Activated T-helper 1 cell treated with anti-CD3 and anti-CD28 coated beads, Interleukin-12 subunit alpha, Interleukin-12 subunit beta, Interleukin-2, Interleukin-4 antibody, amounts not matched to agents 30 ng/mL and 10 ng/mL and 1 ng/mL, durations not matched to agents 14 hours and 24 hours and 36 hours (primary cell): ENCODE results near the gene TMEM214. TPM values are rescaled to one million over a fixed set of nuclear protein-coding genes. Genes with fewer than 3 reads are reported as not detected.

Experiments
- DNase-seq: peaks from one replicate; pipeline ENCODE4 v3.0.0; 2021; ENCODE audit warnings: low spot score
- H3K27ac Mint-ChIP-seq: one replicate; pipeline ENCODE4 v1.8.0; 2021; ENCODE audit warnings: mild to moderate bottlenecking, mixed read lengths
- H3K27me3 Mint-ChIP-seq: one replicate; pipeline ENCODE4 v1.8.0; 2022; ENCODE audit warnings: mild to moderate bottlenecking, moderate library complexity, mixed read lengths; ENCODE audit not compliant: insufficient read depth
- H3K36me3 Mint-ChIP-seq: one replicate; pipeline ENCODE4 v1.8.0; 2021; ENCODE audit warnings: low read depth, mixed read lengths
- H3K4me1 Mint-ChIP-seq: one replicate; pipeline ENCODE4 v1.8.0; 2021; ENCODE audit warnings: low read depth, mixed read lengths
- H3K4me3 Mint-ChIP-seq: one replicate; pipeline ENCODE4 v1.8.0; 2021; ENCODE audit warnings: mild to moderate bottlenecking, moderate library complexity, mixed read lengths
- H3K9me3 Mint-ChIP-seq: one replicate; pipeline ENCODE4 v1.8.0; 2021; ENCODE audit warnings: mixed read lengths
- intact Hi-C: fragments of 100-400 bp; cut with micrococcal nuclease; formaldehyde crosslinking; loops from one replicate; pipeline ENCODE4 v1.15.1; 2024
- total RNA-seq: library from RNA; stranded (reverse); gene quantifications from 2 replicates; pipeline ENCODE4 v1.2.3, GENCODE V29; 2022

TMEM214 gene
- total RNA-seq: 97.5 and 98.1 TPM in 2 replicates

GRCh38 chr2:27032495-27033252 lies at the start of gene TMEM214:
Gene TMEM214 (plus strand): TSS chr2:27032965. CDS start chr2:27033016, 51 bp downstream.
- H3K27me3 Mint-ChIP-seq: no peaks in the 10 kb centered on the region
- intact Hi-C loops: loop anchor here (1.0 to 5.0 kb wide), 11 partner anchors 18 to 685 kb away; partner anchors contain the start of genes ADGRF3, CAD, CENPA and DPYSL5
- H3K27ac Mint-ChIP-seq: peak within 1 kb of the TSS; percentile 90
- H3K4me3 Mint-ChIP-seq: peak within 1 kb of the TSS; percentile 96
- no peaks in the 10 kb centered on the region for H3K9me3 Mint-ChIP-seq
- peaks cover 46% of the 10 kb centered on the region for H3K4me1 Mint-ChIP-seq
- peaks cover 50% of the 10 kb centered on the region for H3K36me3 Mint-ChIP-seq
- peak; percentile 83 for DNase-seq

GRCh38 chr2:26983746-26984145 lies 49.0 kb upstream of the TMEM214 start:
- intact Hi-C loops: no loop called here
- H3K4me3 Mint-ChIP-seq: no peak overlapping the region
- no peak overlapping the region for H3K27ac Mint-ChIP-seq
- no peak for DNase-seq
- H3K27me3 Mint-ChIP-seq: peaks cover 10% of the 10 kb centered on the region
- H3K36me3 Mint-ChIP-seq: no peaks in the 10 kb centered on the region
- H3K9me3 Mint-ChIP-seq: no peaks in the 10 kb centered on the region
- no peaks in the 10 kb centered on the region for H3K4me1 Mint-ChIP-seq

- Mint-ChIP-seq H3K27me3 (peaks cover 11% of the 10 kb centered on the region), H3K4me3 (no peak overlapping the region), H3K4me1 (no peaks in the 10 kb centered on the region), H3K9me3 (no peaks in the 10 kb centered on the region), H3K27ac (no peak overlapping the region), H3K36me3 (no peaks in the 10 kb centered on the region)
- intact Hi-C loops: no loop called here
- no peak for DNase-seq
These were observed 47.0 kb upstream of the TMEM214 start for GRCh38 chr2:26985807-26986206.

- H3K9me3 Mint-ChIP-seq: no peaks in the 10 kb centered on the region
- H3K36me3 Mint-ChIP-seq: no peaks in the 10 kb centered on the region
- no peak for DNase-seq
- H3K4me3 Mint-ChIP-seq: no peak overlapping the region
- no peaks in the 10 kb centered on the region for H3K4me1 Mint-ChIP-seq
- H3K27me3 Mint-ChIP-seq: peaks cover 11% of the 10 kb centered on the region
- intact Hi-C loops: no loop called here
- no peak overlapping the region for H3K27ac Mint-ChIP-seq
These were observed 46.2 kb upstream of the TMEM214 start for GRCh38 chr2:26986576-26986975.

- no peak for DNase-seq
- Mint-ChIP-seq H3K36me3 (no peaks in the 10 kb centered on the region), H3K4me3 (no peak overlapping the region), H3K9me3 (no peaks in the 10 kb centered on the region), H3K4me1 (no peaks in the 10 kb centered on the region), H3K27me3 (peaks cover 9% of the 10 kb centered on the region), H3K27ac (no peak overlapping the region)
- intact Hi-C loops: no loop called here
These were observed 44.5 kb upstream of the TMEM214 start for GRCh38 chr2:26988058-26988860.

- peaks cover 9% of the 10 kb centered on the region for H3K27me3 Mint-ChIP-seq
- no peak overlapping the region for H3K27ac Mint-ChIP-seq
- no peaks in the 10 kb centered on the region for H3K4me1 Mint-ChIP-seq
- no peak for DNase-seq
- H3K36me3 Mint-ChIP-seq: no peaks in the 10 kb centered on the region
- intact Hi-C loops: no loop called here
- no peak overlapping the region for H3K4me3 Mint-ChIP-seq
- H3K9me3 Mint-ChIP-seq: no peaks in the 10 kb centered on the region
These were observed 43.6 kb upstream of the TMEM214 start for GRCh38 chr2:26989156-26989555.

GRCh38 chr2:26991717-26992116 lies 41.0 kb upstream of the TMEM214 start:
- H3K4me3 Mint-ChIP-seq: no peak overlapping the region
- DNase-seq: no peak
- H3K27ac Mint-ChIP-seq: no peak overlapping the region
- intact Hi-C loops: no loop called here
- H3K36me3 Mint-ChIP-seq: no peaks in the 10 kb centered on the region
- peaks cover 6% of the 10 kb centered on the region for H3K27me3 Mint-ChIP-seq
- no peaks in the 10 kb centered on the region for H3K4me1 Mint-ChIP-seq
- no peaks in the 10 kb centered on the region for H3K9me3 Mint-ChIP-seq

GRCh38 chr2:26993768-26994167 lies 39.0 kb upstream of the TMEM214 start:
- Mint-ChIP-seq H3K27ac (no peak overlapping the region), H3K36me3 (no peaks in the 10 kb centered on the region), H3K4me1 (no peaks in the 10 kb centered on the region), H3K4me3 (no peak overlapping the region), H3K27me3 (peaks cover 6% of the 10 kb centered on the region), H3K9me3 (no peaks in the 10 kb centered on the region)
- DNase-seq: no peak
- intact Hi-C loops: no loop called here

- no peak for DNase-seq
- peaks cover 2% of the 10 kb centered on the region for H3K27me3 Mint-ChIP-seq
- no peaks in the 10 kb centered on the region for H3K9me3 Mint-ChIP-seq
- H3K4me3 Mint-ChIP-seq: no peak overlapping the region
- no peaks in the 10 kb centered on the region for H3K4me1 Mint-ChIP-seq
- intact Hi-C loops: no loop called here
- no peak overlapping the region for H3K27ac Mint-ChIP-seq
- no peaks in the 10 kb centered on the region for H3K36me3 Mint-ChIP-seq
These were observed 37.8 kb upstream of the TMEM214 start for GRCh38 chr2:26994983-26995382.

- intact Hi-C loops: no loop called here
- Mint-ChIP-seq H3K27ac (no peak overlapping the region), H3K36me3 (no peaks in the 10 kb centered on the region), H3K27me3 (peaks cover 2% of the 10 kb centered on the region), H3K4me1 (no peaks in the 10 kb centered on the region), H3K4me3 (no peak overlapping the region), H3K9me3 (no peaks in the 10 kb centered on the region)
- DNase-seq: no peak
These were observed 35.4 kb upstream of the TMEM214 start for GRCh38 chr2:26997394-26997793.

GRCh38 chr2:26998323-26998722 lies 34.4 kb upstream of the TMEM214 start:
- Mint-ChIP-seq H3K27ac (no peak overlapping the region), H3K4me1 (no peaks in the 10 kb centered on the region), H3K36me3 (no peaks in the 10 kb centered on the region), H3K4me3 (no peak overlapping the region), H3K27me3 (peaks cover 2% of the 10 kb centered on the region), H3K9me3 (no peaks in the 10 kb centered on the region)
- DNase-seq: no peak
- intact Hi-C loops: no loop called here

GRCh38 chr2:27000228-27000627 lies 32.5 kb upstream of the TMEM214 start:
- no peak for DNase-seq
- H3K27me3 Mint-ChIP-seq: peaks cover 5% of the 10 kb centered on the region
- H3K36me3 Mint-ChIP-seq: peaks cover under 1% of the 10 kb centered on the region
- H3K4me1 Mint-ChIP-seq: no peaks in the 10 kb centered on the region
- no peaks in the 10 kb centered on the region for H3K9me3 Mint-ChIP-seq
- H3K27ac Mint-ChIP-seq: no peak overlapping the region
- intact Hi-C loops: no loop called here
- H3K4me3 Mint-ChIP-seq: no peak overlapping the region

- Mint-ChIP-seq H3K9me3 (no peaks in the 10 kb centered on the region), H3K27me3 (peaks cover 6% of the 10 kb centered on the region), H3K36me3 (peaks cover 1% of the 10 kb centered on the region), H3K4me3 (no peak overlapping the region), H3K27ac (no peak overlapping the region), H3K4me1 (no peaks in the 10 kb centered on the region)
- no peak for DNase-seq
- intact Hi-C loops: no loop called here
These were observed 31.8 kb upstream of the TMEM214 start for GRCh38 chr2:27000995-27001394.
